HG03097 (cell line): Measurements from ENCODE around the gene SESN2.

Experiments
- ATAC-seq: cut with Tn5 transposase; IDR thresholded peaks from one replicate; pipeline ENCODE4 v1.9.1; 2021; ENCODE audit not compliant: unreplicated experiment, low FRiP score

SESN2 gene

GRCh38 chr1:28259252-28259933 is at the start of gene SESN2:
TSS of gene SESN2 (plus strand) at chr1:28259518. CDS start at chr1:28259848, 330 bp downstream.
- peak; percentile 91 for ATAC-seq

GRCh38 chr1:28209700-28210099 is 49.6 kb upstream of the SESN2 start:
- ATAC-seq, result no peak

- ATAC-seq, result no peak
Observed at GRCh38 chr1:28213315-28213714, 46.0 kb upstream of the SESN2 start.

- ATAC-seq, result no peak
Observed at GRCh38 chr1:28229089-28229488, 30.2 kb upstream of the SESN2 start.

GRCh38 chr1:28229996-28230395 is 29.3 kb upstream of the SESN2 start:
- no peak for ATAC-seq

GRCh38 chr1:28232558-28233263 is 26.6 kb upstream of the SESN2 start, which contains the start of gene DNAJC8:
TSS of gene DNAJC8 (minus strand) at chr1:28233029. CDS start at chr1:28232998, 31 bp downstream.
- ATAC-seq, result peak; percentile 44

- ATAC-seq, result no peak
Observed at GRCh38 chr1:28233264-28233606, 26.1 kb upstream of the SESN2 start.

GRCh38 chr1:28235755-28236655 is 23.3 kb upstream of the SESN2 start, which contains the start of gene ATP5IF1:
TSS of gene ATP5IF1 (plus strand) at chr1:28236124. CDS start at chr1:28236184, 60 bp downstream.
- ATAC-seq, result peak; percentile 76

GRCh38 chr1:28236656-28237322 is 22.5 kb upstream of the SESN2 start:
- ATAC-seq, result no peak

- ATAC-seq, result no peak
Observed at GRCh38 chr1:28239004-28239403, 20.3 kb upstream of the SESN2 start.

- ATAC-seq, result no peak
Observed at GRCh38 chr1:28240024-28240423, 19.3 kb upstream of the SESN2 start.

- ATAC-seq, result no peak
Observed at GRCh38 chr1:28241638-28242241, 17.6 kb upstream of the SESN2 start.

GRCh38 chr1:28243685-28244311 is 15.5 kb upstream of the SESN2 start:
- ATAC-seq, result no peak

- ATAC-seq, result no peak
Observed at GRCh38 chr1:28244549-28245251, 14.6 kb upstream of the SESN2 start.

- ATAC-seq, result peak; percentile 27
Observed at GRCh38 chr1:28246427-28246832, 12.9 kb upstream of the SESN2 start.

GRCh38 chr1:28247612-28248272 is 11.6 kb upstream of the SESN2 start:
- no peak for ATAC-seq

GRCh38 chr1:28248273-28249012 is 10.9 kb upstream of the SESN2 start:
- no peak for ATAC-seq
